ENCODE data around the gene CUX1.

Gene CUX1

GRCh38 chr7:102272075-102272916, 454.9 kb downstream of the CUX1 start:
- DNase-seq (ENCODE audit: low read depth): peak; percentile 61

GRCh38 chr7:102272917-102273748, 455.7 kb downstream of the CUX1 start:
- DNase-seq (ENCODE audit: low read depth): no peak

- no peak for DNase-seq (ENCODE audit: low read depth)
Observed at GRCh38 chr7:102273749-102274712, 456.6 kb downstream of the CUX1 start.

GRCh38 chr7:102275123-102275703, 457.8 kb downstream of the CUX1 start:
- no peak for DNase-seq (ENCODE audit: low read depth)

GRCh38 chr7:102277901-102278300, 460.5 kb downstream of the CUX1 start:
- no peak for DNase-seq (ENCODE audit: low read depth)

GRCh38 chr7:102279537-102280400, 462.3 kb downstream of the CUX1 start:
- DNase-seq (ENCODE audit: low read depth): peak; percentile 33

- DNase-seq (ENCODE audit: low read depth): no peak
Observed at GRCh38 chr7:102280521-102280920, 463.1 kb downstream of the CUX1 start.

- DNase-seq (ENCODE audit: low read depth): no peak
Observed at GRCh38 chr7:102281785-102282184, 464.4 kb downstream of the CUX1 start.

GRCh38 chr7:102282465-102283362, 465.3 kb downstream of the CUX1 start:
- no peak for DNase-seq (ENCODE audit: low read depth)

- DNase-seq (ENCODE audit: low read depth): no peak
Observed at GRCh38 chr7:102283477-102284189, 466.2 kb downstream of the CUX1 start.

GRCh38 chr7:102284399-102284798, 467.0 kb downstream of the CUX1 start:
- no peak for DNase-seq (ENCODE audit: low read depth)

- DNase-seq (ENCODE audit: low read depth): no peak
Observed at GRCh38 chr7:102284891-102285539, 467.6 kb downstream of the CUX1 start.

GRCh38 chr7:102285540-102286236, 468.3 kb downstream of the CUX1 start:
- no peak for DNase-seq (ENCODE audit: low read depth)

GRCh38 chr7:102286237-102287110, 469.0 kb downstream of the CUX1 start, which contains the start of gene SH2B2:
TSS of gene SH2B2 (plus strand) at chr7:102286868. CDS start at chr7:102300551, 13,683 bp downstream.
- DNase-seq (ENCODE audit: low read depth): no peak

- DNase-seq (ENCODE audit: low read depth): no peak
Observed at GRCh38 chr7:102287111-102287980, 469.9 kb downstream of the CUX1 start.

- no peak for DNase-seq (ENCODE audit: low read depth)
Observed at GRCh38 chr7:102287981-102288278, 470.5 kb downstream of the CUX1 start.
